K562 (cell line): ENCODE results near the gene IQCN. TPM values are rescaled to one million over a fixed set of nuclear protein-coding genes. Genes with fewer than 3 reads are reported as not detected.

Source experiments
- BMI1 ChIP-seq: fragments of 150-350 bp; IDR thresholded peaks from 2 replicates; pipeline ENCODE4 v1.6.1; 2014; ENCODE audit warnings: low read length
- ELF4 ChIP-seq: fragments of 450-650 bp; formaldehyde crosslinking; IDR thresholded peaks from 2 replicates; pipeline ENCODE4 v1.4.0; 2022; ENCODE audit warnings: missing genetic modification characterization
- ESRRB ChIP-seq: fragments of 250-450 bp; sonication (Bioruptor Pico); IDR thresholded peaks from 2 replicates; pipeline ENCODE4 v1.5.0; 2020; ENCODE audit warnings: mild to moderate bottlenecking, moderate library complexity, borderline replicate concordance
- HCFC1 ChIP-seq: IDR thresholded peaks from 2 replicates; pipeline ENCODE4 v1.6.1; 2012; ENCODE audit warnings: low read depth, low read length, improper control_type of control experiment
- HMG20A ChIP-seq: fragments of 450-650 bp; formaldehyde crosslinking; conservative IDR thresholded peaks from 2 replicates; pipeline ENCODE4 v1.4.0; 2020; ENCODE audit warnings: mild to moderate bottlenecking, mixed read lengths
- KAT7 ChIP-seq: sonication (generic); formaldehyde crosslinking; IDR thresholded peaks from 2 replicates; pipeline ENCODE4 v1.8.0; 2022; ENCODE audit warnings: missing genetic modification reagents, mild to moderate bottlenecking, borderline replicate concordance
- KDM4B ChIP-seq, 2 experiments: fragments of 450-650 bp in 1 of 2; sonication (generic) in 1 of 2; IDR thresholded peaks; 2 replicates each; pipeline ENCODE4 v1.6.1; 2016 to 2017; ENCODE audit warnings: borderline replicate concordance in 2 of 2, antibody characterized with exemption in 1 of 2, low read depth in 1 of 2, mild to moderate bottlenecking in 1 of 2
- MAFF ChIP-seq: IDR thresholded peaks from 2 replicates; pipeline ENCODE4 v1.6.1; 2012; ENCODE audit warnings: low read length, improper control_type of control experiment
- MXI1 ChIP-seq: IDR thresholded peaks from 2 replicates; pipeline ENCODE4 v1.6.1; 2011; ENCODE audit warnings: low read depth, mild to moderate bottlenecking, improper control_type of control experiment, low read length
- MYNN ChIP-seq, 2 experiments: sonication (generic); formaldehyde crosslinking in 1 of 2; IDR thresholded peaks; 2 replicates each; pipeline versions ENCODE4 v1.5.0 to v1.6.1; 2016 to 2020; ENCODE audit warnings: antibody characterized with exemption in 1 of 2, missing genetic modification reagents in 1 of 2
- SPI1 ChIP-seq: IDR thresholded peaks from 2 replicates; pipeline ENCODE4 v1.6.1; 2011; ENCODE audit warnings: low read depth, low read length, control low read depth, borderline replicate concordance
- ZNF253 ChIP-seq: fragments of 250-450 bp; sonication (Bioruptor Pico); conservative IDR thresholded peaks from 2 replicates; pipeline ENCODE4 v1.6.1; 2021; ENCODE audit warnings: mild to moderate bottlenecking
- polyA plus RNA-seq, 8 experiments: library from polyadenylated mRNA; depleted of rRNA in 4 of 8; stranded (reverse) in 5 of 8; unstranded in 3 of 8; fragments of >200 nt; fragmentation: Nextera tagmentation in 2 of 8; fragmentation: Illumina TruSeq in 1 of 8; extraction: Ambion mirVana in 2 of 8; extraction: Trizol in 1 of 8; gene quantifications; 2 replicates each; pipeline versions ENCODE4 v1.2.1 to v1.2.3, GENCODE V29; 2011 to 2014; ENCODE audit warnings: inconsistent platforms in 1 of 8, missing spikeins in 1 of 8
- total RNA-seq, 7 experiments: library from RNA; depleted of rRNA in 6 of 7; stranded (reverse); fragments of >200 nt in 6 of 7; fragmentation: Illumina TruSeq in 2 of 7; extraction: Trizol in 2 of 7; gene quantifications; 2 replicates each; pipeline versions ENCODE4 v1.2.1 to v1.2.3, GENCODE V29; 2011 to 2021; ENCODE audit warnings: low replicate concordance in 1 of 7
- TF ChIP-seq, protein P1 (sequence below): fragments of 200-800 bp; sonication (Bioruptor generic); IDR thresholded peaks from 2 replicates; pipeline ENCODE4 v1.6.1; 2017; ENCODE audit warnings: missing genetic modification characterization, missing compliant biosample characterization
- TF ChIP-seq, protein P2 (sequence below): fragments of 450-650 bp; IDR thresholded peaks from 2 replicates; pipeline ENCODE4 v1.6.1; 2017; ENCODE audit warnings: mild to moderate bottlenecking, moderate library complexity
- TF ChIP-seq, protein P3 (sequence below): fragments of 250-450 bp; sonication (Bioruptor Pico); IDR thresholded peaks from 2 replicates; pipeline ENCODE4 v1.4.0; 2020; ENCODE audit warnings: mild to moderate bottlenecking, moderate library complexity
- TF ChIP-seq, protein P4 (sequence below): fragments of 450-650 bp; IDR thresholded peaks from 2 replicates; pipeline ENCODE4 v1.6.1; 2018; ENCODE audit not compliant: partially characterized antibody

IQCN gene
- total and polyA plus RNA-seq, 9 of the 15 experiments (the other 6 are each of a cell fraction or from before 2014, with no cell fraction given), result 0.01 to 0.07 (median 0.04) TPM; not detected in 3

DNA sequence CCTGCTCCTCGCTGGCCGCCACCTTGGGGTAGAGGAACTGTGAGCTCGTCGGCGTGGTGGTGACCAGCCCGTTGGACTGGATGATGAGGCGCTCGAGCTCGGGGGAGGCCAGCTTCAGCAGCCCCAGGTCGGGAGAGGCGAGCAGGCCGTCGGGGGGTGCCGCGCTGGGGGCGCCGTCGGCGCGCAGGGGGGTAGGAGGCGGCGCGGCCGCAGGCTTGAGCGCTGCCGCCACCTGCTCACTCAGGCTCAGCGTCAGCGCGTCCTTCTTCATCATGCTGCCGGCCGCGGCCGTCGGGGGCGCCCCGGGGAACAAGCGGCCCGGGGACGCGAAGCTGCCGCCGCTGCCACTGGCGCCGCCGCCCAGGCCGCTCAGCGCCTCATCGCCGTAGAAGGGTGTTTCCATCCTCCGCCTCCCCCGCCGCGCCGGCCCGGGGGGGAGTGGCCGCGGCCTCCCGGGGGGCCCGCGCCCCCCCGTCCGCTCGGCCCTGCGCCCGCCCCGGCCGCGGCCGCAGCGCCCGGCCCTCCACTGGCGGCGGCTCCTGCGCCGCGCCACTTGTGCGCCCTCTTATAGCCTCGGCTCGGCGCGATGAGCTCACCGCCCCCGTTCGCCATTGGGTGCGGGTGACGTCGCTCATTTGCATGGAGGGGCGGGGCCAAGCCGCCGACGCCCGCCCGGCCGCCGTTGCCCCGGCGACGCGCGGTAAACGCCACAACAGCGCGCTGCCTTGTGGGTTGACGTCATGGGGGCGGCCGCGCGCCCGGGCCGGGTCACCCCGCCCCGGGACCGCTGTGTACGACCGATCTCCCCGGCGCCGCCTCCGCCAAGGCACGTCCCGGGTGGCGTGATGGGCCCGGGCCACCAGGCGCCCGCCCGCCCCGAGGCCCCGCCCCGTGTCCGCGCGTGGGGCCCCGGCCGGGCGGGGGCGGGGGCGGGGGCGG, 7.1 kb upstream of the IQCN start, which contains the start of gene JUND (continued):
- TF ChIP-seq HMG20A (CRISPR knock-in tag) (no peak), BMI1 (peak; percentile 96), ESRRB (CRISPR knock-in tag) (no peak), MAFF (no peak), SPI1 (no peak), ELF4 (CRISPR knock-in tag) (no peak), MXI1 (peak; percentile 97), ZNF253 (CRISPR knock-in tag) (no peak), KAT7 (CRISPR knock-in tag) (peak; percentile 97; the same call in 1 of the 2 replicates), MYNN (IDR thresholded peaks at IDR 0.05) (no peak), MYNN (CRISPR knock-in tag; IDR thresholded peaks at IDR 0.05) (no peak), KDM4B (IDR thresholded peaks at IDR 0.05; ENCODE audit: borderline replicate concordance in 2 of 2, low read depth in 1 of 2) (peak in 1 of 2 experiments; percentile 66; a peak in 2 of 4 replicates), HCFC1 (no peak; the same call in 1 of the 2 replicates)
- TF ChIP-seq, protein P1, sequence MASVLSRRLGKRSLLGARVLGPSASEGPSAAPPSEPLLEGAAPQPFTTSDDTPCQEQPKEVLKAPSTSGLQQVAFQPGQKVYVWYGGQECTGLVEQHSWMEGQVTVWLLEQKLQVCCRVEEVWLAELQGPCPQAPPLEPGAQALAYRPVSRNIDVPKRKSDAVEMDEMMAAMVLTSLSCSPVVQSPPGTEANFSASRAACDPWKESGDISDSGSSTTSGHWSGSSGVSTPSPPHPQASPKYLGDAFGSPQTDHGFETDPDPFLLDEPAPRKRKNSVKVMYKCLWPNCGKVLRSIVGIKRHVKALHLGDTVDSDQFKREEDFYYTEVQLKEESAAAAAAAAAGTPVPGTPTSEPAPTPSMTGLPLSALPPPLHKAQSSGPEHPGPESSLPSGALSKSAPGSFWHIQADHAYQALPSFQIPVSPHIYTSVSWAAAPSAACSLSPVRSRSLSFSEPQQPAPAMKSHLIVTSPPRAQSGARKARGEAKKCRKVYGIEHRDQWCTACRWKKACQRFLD (CRISPR knock-in tag), result no peak
- TF ChIP-seq, protein P2, sequence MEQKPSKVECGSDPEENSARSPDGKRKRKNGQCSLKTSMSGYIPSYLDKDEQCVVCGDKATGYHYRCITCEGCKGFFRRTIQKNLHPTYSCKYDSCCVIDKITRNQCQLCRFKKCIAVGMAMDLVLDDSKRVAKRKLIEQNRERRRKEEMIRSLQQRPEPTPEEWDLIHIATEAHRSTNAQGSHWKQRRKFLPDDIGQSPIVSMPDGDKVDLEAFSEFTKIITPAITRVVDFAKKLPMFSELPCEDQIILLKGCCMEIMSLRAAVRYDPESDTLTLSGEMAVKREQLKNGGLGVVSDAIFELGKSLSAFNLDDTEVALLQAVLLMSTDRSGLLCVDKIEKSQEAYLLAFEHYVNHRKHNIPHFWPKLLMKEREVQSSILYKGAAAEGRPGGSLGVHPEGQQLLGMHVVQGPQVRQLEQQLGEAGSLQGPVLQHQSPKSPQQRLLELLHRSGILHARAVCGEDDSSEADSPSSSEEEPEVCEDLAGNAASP, result no peak
- TF ChIP-seq, protein P3, sequence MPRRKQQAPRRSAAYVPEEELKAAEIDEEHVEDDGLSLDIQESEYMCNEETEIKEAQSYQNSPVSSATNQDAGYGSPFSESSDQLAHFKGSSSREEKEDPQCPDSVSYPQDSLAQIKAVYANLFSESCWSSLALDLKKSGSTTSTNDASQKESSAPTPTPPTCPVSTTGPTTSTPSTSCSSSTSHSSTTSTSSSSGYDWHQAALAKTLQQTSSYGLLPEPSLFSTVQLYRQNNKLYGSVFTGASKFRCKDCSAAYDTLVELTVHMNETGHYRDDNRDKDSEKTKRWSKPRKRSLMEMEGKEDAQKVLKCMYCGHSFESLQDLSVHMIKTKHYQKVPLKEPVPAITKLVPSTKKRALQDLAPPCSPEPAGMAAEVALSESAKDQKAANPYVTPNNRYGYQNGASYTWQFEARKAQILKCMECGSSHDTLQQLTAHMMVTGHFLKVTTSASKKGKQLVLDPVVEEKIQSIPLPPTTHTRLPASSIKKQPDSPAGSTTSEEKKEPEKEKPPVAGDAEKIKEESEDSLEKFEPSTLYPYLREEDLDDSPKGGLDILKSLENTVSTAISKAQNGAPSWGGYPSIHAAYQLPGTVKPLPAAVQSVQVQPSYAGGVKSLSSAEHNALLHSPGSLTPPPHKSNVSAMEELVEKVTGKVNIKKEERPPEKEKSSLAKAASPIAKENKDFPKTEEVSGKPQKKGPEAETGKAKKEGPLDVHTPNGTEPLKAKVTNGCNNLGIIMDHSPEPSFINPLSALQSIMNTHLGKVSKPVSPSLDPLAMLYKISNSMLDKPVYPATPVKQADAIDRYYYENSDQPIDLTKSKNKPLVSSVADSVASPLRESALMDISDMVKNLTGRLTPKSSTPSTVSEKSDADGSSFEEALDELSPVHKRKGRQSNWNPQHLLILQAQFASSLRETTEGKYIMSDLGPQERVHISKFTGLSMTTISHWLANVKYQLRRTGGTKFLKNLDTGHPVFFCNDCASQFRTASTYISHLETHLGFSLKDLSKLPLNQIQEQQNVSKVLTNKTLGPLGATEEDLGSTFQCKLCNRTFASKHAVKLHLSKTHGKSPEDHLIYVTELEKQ (CRISPR knock-in tag), result no peak
- TF ChIP-seq, protein P4, sequence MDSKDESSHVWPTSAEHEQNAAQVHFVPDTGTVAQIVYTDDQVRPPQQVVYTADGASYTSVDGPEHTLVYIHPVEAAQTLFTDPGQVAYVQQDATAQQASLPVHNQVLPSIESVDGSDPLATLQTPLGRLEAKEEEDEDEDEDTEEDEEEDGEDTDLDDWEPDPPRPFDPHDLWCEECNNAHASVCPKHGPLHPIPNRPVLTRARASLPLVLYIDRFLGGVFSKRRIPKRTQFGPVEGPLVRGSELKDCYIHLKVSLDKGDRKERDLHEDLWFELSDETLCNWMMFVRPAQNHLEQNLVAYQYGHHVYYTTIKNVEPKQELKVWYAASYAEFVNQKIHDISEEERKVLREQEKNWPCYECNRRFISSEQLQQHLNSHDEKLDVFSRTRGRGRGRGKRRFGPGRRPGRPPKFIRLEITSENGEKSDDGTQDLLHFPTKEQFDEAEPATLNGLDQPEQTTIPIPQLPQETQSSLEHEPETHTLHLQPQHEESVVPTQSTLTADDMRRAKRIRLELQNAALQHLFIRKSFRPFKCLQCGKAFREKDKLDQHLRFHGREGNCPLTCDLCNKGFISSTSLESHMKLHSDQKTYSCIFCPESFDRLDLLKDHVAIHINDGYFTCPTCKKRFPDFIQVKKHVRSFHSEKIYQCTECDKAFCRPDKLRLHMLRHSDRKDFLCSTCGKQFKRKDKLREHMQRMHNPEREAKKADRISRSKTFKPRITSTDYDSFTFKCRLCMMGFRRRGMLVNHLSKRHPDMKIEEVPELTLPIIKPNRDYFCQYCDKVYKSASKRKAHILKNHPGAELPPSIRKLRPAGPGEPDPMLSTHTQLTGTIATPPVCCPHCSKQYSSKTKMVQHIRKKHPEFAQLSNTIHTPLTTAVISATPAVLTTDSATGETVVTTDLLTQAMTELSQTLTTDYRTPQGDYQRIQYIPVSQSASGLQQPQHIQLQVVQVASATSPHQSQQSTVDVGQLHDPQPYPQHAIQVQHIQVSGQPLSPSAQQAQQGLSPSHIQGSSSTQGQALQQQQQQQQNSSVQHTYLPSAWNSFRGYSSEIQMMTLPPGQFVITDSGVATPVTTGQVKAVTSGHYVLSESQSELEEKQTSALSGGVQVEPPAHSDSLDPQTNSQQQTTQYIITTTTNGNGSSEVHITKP, result peak; percentile 15
